NCI-H2171 (cell line): ENCODE data around the gene FLT1.

Experiments
- DNase-seq: peaks from one replicate; lab custom pipeline; 2025; lab: John Stamatoyannopoulos, UW

The FLT1 gene

DNA sequence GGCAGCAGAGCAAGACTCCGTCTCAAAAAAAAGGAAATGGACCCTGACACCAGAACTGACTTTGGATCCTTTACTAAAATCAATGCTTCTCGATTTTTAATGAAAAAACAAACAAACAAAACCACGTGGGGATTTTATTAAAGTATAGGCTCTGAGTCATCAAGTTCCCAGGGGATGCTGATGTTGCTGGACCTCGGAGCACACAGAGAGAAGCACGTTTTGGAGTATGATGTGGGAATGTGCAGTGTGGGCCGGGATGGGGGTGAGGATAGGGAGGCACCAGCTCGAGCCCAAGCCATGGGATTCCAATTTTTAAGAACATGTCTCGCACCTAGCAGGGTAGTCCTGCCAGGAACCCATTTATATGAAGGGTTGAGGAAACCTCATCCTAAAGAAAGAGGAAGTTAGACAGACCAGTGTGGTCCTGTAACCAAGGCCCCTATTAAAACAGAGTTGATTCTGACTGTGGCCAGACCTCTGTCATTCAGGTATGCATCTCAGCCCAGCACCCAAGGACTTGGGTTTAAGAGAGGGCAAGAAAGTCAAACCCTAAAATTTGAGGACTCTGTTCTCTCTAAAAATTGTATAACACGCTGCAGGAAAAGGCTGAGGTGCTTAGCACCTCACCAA, 6.4 kb downstream of the FLT1 start:
- DNase-seq: no peak

- no peak for DNase-seq
Observed at GRCh38 chr13:28485996-28486543, 8.9 kb downstream of the FLT1 start.

DNA sequence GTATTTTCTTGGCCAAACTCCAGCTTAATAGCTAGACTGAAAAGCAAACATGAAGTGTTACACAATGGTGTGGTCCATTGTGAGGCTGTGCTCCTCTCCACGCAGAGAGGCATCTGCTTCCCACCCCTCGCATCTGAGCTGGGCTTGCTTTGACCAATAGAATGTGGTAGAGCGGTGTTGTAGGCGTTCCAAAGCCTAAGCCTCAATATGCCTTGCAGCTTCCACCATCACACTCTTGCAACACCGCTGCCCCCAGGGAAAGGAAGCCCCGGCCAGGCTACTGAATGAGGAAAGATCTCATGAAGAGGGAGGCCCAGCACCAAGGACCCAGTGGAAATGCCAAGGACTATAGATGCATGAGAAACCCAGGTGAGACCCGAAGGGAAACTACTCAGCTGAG, 9.4 kb downstream of the FLT1 start:
- no peak for DNase-seq

GRCh38 chr13:28485097-28485496, 9.8 kb downstream of the FLT1 start:
- DNase-seq: no peak

DNA sequence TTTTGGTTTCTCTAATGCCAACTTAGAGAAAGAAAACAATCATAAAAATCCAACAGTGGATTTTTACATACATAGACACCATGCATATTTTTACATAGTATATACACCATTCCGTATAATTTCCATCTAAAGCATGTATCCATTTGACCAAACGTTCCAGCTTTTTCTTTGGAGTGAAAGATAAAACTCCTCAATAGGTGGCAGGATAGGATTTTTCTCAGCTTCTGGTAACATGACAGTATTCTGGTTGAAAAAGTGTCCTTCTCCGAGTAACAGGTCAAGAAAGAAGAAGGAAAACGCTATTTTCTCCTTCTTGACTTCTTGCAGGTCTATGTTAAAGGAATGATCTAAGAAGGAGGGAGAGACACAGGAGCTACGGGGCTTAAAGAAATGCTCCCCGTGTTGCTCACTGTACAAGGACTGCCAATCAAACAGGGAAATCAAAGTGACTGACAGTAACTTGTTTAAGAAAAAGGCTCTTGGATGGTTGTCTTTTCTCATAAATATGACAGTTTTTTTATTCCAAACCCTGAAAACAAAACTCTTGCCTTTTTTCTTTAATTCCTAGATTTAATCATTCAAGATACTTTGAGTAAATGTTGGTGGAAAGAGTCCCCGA, 11.5 kb downstream of the FLT1 start:
- no peak for DNase-seq

GRCh38 chr13:28479005-28479404, 15.9 kb downstream of the FLT1 start:
- no peak for DNase-seq

- DNase-seq: no peak
Observed at GRCh38 chr13:28478127-28478526, 16.8 kb downstream of the FLT1 start.

DNA sequence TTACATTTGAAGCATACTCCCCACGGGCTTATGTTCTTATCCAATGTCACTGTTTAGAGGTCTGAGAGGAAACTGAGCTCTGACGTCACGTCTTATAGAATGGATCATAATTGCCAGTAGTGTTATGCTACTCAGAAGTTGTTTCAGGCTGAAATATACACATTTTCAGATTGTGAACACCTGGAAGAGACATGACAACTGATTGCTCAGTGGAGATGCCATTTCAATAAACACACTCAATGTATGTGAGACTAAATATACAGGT, 17.3 kb downstream of the FLT1 start:
- no peak for DNase-seq

DNA sequence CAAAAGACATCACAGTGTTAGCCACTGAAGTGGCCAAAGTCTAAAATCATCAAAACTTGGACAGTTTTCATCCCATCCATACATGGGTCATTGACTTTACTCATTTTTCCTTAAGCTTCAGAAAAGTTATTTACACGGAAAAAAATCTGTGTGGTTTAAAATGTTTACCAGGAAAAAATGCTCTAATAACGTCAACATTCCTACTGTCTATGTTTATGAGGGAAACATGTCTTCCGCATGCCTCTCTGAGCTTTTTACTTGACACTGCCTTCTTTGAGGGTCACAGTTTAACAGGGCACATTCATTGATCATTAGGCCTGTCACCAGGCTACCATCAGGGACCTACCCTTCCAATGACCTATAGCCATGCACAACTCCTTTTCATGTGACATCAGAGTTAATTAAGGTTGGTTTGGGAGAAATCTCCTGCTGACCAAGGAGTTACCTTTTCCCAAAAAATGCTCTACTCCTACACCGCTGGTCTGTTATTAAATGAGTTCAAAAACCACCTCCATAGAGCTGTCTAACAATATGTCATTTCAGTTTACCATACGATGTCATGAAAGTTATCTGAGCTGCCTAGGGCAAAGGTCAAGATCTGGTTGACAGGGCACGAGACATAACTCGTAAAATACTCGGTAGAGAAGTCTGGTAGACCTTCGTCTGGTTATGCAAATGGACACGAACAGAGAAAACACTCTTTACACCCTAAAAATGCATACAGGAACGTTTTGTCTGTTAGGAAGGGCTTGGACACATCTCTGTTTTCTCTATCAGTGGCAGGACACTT, 17.8 kb downstream of the FLT1 start:
- DNase-seq: no peak

DNA sequence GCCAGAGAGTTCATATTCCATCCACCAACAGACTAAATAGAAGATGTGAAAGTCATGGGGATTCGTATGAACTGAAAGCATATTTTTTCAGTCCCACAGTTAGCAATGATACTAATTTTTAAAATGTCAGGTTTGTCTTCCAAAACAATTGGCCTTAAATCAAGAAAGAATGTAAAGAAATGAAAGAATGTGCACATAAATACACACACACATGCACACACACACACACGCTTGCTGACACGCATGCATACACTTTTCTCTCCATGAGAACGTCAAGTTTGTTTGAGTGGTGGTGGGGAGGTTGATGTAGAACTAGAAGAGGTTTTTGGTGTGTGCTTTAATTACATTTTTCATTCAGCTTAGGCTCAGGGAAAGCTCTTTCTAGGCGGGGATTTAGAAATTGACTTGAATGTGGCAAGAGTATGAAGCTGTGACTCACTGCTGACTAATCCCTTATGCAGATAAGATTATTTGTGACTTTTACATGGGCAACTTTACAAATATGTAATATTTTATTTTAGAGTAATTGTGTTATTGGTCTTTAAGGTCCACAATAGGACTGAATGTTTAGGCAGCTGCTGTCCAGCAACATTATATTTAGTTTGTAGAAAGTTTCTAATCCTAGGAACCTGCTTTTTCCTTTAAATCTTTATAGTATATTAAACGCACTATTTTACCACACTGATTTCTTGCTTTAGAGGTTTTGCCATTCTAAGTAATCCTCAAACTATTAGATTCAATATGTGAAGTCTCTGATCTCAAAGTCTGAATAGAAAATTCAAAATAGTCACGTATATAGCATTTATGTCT, 18.8 kb downstream of the FLT1 start:
- no peak for DNase-seq

DNA sequence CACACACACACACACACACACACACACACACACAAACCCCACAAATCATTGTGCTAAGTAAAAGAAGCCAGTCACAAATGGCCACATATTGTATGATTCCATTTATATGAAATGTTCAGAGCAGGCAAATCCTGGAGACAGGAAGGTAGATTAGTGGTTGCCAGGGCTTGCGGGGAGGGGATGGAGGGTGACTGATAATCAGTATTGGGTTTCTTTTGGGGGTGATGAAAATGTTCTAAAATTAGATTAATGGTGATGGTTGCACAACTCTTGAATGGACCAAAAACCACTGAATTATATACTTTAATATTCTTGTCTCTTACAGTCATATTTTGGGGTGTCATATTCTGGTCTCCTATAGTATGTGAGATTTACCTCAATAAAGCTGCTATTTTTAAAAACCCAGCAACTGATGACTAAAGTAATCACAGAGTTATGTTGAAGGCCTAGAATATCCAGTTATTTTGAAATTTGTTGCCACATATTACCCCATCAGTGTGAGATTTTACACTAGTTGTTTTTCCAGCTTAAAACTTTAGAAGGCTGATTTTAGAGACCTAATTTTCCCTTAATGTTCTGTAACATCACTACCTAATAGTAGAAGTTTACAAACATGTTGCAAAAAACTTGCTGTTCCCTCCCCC, 20.3 kb downstream of the FLT1 start:
- DNase-seq: no peak

DNA sequence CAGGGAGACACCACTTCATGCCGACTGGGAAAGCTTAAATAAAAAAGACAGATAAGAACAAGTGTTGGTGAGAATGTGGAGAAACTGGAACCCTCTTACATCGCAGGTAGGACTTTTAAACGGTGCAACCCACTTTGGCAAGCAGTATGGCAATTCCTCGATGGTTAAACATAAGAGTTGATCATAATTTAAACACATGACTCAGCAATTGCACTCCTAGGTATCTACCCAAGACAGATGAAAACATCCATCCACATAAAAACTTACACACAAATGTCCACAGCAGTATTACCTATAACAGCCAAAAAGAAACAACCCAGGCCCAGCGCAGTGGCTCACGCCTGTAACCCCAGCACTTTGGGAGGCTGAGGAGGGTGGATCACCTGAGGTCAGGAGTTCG, 21.9 kb downstream of the FLT1 start:
- DNase-seq: no peak

- DNase-seq: no peak
Observed at GRCh38 chr13:28471421-28471820, 23.5 kb downstream of the FLT1 start.

- no peak for DNase-seq
Observed at GRCh38 chr13:28470296-28470695, 24.6 kb downstream of the FLT1 start.

DNA sequence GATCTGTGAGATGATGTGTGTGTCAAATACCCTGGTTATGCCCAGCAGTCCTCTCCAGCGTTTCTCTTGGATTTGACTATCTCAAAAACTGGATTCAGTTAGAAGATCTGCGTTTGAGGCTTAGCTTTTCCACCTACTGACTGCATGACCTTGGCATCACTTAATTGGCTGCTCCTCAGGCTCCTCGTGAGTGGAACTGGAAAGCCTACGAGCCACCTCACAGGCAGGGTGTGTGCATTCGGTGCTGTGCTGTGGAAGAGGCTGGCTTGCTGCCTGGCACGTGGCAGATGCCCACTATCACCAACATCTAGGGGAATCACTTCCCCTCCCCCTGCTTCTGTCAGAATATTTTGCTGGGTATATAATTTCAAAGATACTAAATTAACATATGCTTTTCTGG, 25.6 kb downstream of the FLT1 start:
- DNase-seq: no peak

- DNase-seq: no peak
Observed at GRCh38 chr13:28468023-28468915, 26.7 kb downstream of the FLT1 start.

- no peak for DNase-seq
Observed at GRCh38 chr13:28467034-28467433, 27.9 kb downstream of the FLT1 start.

- no peak for DNase-seq
Observed at GRCh38 chr13:28466151-28466550, 28.8 kb downstream of the FLT1 start.

GRCh38 chr13:28464861-28465460, 30.0 kb downstream of the FLT1 start:
- no peak for DNase-seq

DNA sequence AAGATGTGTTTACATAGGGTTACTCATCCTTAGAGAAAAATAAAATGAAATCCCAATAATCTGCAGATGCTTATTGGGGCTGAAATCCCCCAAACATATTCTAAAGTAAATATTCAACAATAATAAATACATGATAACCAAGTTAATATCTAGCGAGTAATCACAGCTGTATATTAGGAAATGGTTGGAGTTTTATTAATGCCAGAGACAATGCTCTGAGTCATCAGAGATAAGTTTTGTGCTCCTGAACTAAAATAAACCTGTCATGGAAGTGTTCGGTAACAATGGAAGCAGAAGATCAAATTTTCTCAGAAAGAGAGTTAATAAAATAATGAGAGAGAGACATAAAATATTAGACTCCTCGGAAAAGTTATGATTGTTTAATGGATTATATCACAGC, 31.4 kb downstream of the FLT1 start:
- DNase-seq: no peak

GRCh38 chr13:28459911-28460310, 35.0 kb downstream of the FLT1 start:
- DNase-seq: peak; percentile 7
